ENCODE data around the gene SHTN1.

DNA sequence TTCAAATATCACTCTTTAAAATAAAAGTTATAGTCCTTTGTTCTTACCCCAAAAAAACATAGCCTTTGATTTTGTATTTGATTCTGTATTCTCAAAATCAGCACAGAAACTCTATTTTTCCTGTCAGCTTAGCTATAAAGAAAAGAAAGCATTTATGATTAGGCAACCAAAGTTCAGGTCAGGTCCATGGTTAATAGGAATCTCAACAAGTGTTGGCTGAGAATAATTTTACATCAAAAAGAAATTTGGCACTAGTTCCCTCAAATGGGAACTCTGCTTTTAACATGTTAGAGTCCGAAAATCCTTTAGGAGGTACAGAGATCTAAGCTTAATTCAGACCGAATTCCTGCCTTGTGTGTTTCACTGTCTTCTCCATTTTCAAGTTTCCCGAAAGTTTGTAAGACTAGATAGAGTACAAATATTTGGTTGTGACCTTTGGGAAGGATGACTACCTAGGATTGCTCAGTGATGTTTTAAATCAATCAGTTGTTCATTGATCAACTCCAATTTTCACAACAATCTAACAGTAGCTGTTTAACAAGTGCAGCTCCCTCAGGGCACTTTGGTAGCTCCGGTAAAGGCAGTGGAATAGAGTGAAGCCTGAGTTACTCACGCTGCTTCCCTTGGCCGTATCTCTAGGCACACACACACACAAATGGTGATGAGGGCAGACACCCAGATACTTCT is 164.5 kb downstream of the SHTN1 start:
- TF ChIP-seq POLR2AphosphoS5 (IDR thresholded peaks at IDR 0.05; ENCODE audit: borderline replicate concordance, low read depth, low read length) (no peak), EZH2 (IDR thresholded peaks at IDR 0.05) (no peak)

All from SK-N-MC (cell line).